ENCODE results near the gene MAST4.
A peak's percentile ranks its signal among the peaks of the same experiment; 100 is the strongest.
"Not testable (repeated sequence)": the region's sequence is repeated elsewhere in the genome, so short reads cannot be mapped to it uniquely, and the experiment has no call there.

MAST4 gene

GRCh38 chr5:66752668-66753067 lies 156.5 kb downstream of the MAST4 start:
- not testable (repeated sequence) for DNase-seq

- DNase-seq: peak; percentile 66
These were observed 161.1 kb downstream of the MAST4 start for GRCh38 chr5:66757219-66757833.

- peak; percentile 10 for DNase-seq
These were observed 161.7 kb downstream of the MAST4 start for GRCh38 chr5:66757834-66758371.

GRCh38 chr5:66769030-66769733 lies 173.0 kb downstream of the MAST4 start:
- no peak for DNase-seq

GRCh38 chr5:66769839-66770617 lies 173.8 kb downstream of the MAST4 start:
- no peak for DNase-seq

GRCh38 chr5:66777868-66778267 lies 181.7 kb downstream of the MAST4 start:
- DNase-seq: no peak

GRCh38 chr5:66779528-66779927 lies 183.3 kb downstream of the MAST4 start:
- DNase-seq: peak; percentile 10

GRCh38 chr5:66788556-66788955 lies 192.4 kb downstream of the MAST4 start:
- DNase-seq: no peak

- DNase-seq: no peak
These were observed 193.2 kb downstream of the MAST4 start for GRCh38 chr5:66789434-66789833.

GRCh38 chr5:66793049-66793448 lies 196.9 kb downstream of the MAST4 start:
- no peak for DNase-seq

- no peak for DNase-seq
These were observed 199.5 kb downstream of the MAST4 start for GRCh38 chr5:66795682-66796081.

GRCh38 chr5:66796305-66797292 lies 200.4 kb downstream of the MAST4 start:
- no peak for DNase-seq

- no peak for DNase-seq
These were observed 206.7 kb downstream of the MAST4 start for GRCh38 chr5:66802941-66803340.

- no peak for DNase-seq
These were observed 209.6 kb downstream of the MAST4 start for GRCh38 chr5:66805514-66806430.

GRCh38 chr5:66807743-66808142 lies 211.6 kb downstream of the MAST4 start:
- DNase-seq: no peak

GRCh38 chr5:66808663-66809062 lies 212.5 kb downstream of the MAST4 start:
- DNase-seq: no peak

GRCh38 chr5:66810151-66810550 lies 214.0 kb downstream of the MAST4 start:
- DNase-seq: no peak

GRCh38 chr5:66810848-66811261 lies 214.7 kb downstream of the MAST4 start:
- DNase-seq: peak; percentile 29

GRCh38 chr5:66812291-66812690 lies 216.1 kb downstream of the MAST4 start:
- DNase-seq: no peak

- no peak for DNase-seq
These were observed 217.1 kb downstream of the MAST4 start for GRCh38 chr5:66813306-66813705.
